Cardiac fibroblast (primary cell): ENCODE results near the gene PPP1R37.

Experiments
- DNase-seq, 2 donors: peaks; one replicate each; pipeline versions ENCODE4 v3.0.0 to v3.0.0-alpha.2; 2010; ENCODE audit warnings: low read depth in 2 of 2
- H3K4me3 ChIP-seq, 2 donors: replicated peaks in 1 of 2; 1 replicate in 1 of 2; 2 replicates in 1 of 2; pipeline ENCODE4 v1.5.1; 2011; ENCODE audit warnings: low read depth in 2 of 2, low read length in 2 of 2, mild to moderate bottlenecking in 2 of 2, moderate library complexity in 1 of 2
- TF ChIP-seq, protein P1 (sequence below): IDR thresholded peaks from one replicate; pipeline ENCODE4 v1.5.1; 2011; ENCODE audit warnings: low read depth, mild to moderate bottlenecking, low read length, inconsistent platforms

PPP1R37 gene

DNA sequence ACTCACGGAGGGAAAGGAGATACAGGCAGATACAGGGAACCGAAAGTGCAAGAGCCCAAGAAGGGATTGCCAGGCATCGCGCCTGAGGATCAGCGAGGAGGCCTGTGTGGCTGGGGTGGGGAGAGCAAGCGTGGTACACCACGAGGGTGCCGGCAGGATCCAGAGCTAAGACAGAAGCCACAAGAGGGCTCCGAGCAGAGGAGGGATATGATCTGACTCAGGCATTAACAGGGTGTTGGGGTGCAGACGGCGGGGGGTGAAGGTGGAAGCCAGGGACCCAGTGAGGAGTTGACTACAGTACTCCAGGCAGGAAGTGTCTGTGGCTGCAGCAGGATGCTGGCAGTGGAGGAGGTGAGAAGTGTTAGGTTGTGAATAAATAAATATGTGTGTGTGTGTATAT lies 5.4 kb upstream of the PPP1R37 start:
- TF ChIP-seq, protein P1, sequence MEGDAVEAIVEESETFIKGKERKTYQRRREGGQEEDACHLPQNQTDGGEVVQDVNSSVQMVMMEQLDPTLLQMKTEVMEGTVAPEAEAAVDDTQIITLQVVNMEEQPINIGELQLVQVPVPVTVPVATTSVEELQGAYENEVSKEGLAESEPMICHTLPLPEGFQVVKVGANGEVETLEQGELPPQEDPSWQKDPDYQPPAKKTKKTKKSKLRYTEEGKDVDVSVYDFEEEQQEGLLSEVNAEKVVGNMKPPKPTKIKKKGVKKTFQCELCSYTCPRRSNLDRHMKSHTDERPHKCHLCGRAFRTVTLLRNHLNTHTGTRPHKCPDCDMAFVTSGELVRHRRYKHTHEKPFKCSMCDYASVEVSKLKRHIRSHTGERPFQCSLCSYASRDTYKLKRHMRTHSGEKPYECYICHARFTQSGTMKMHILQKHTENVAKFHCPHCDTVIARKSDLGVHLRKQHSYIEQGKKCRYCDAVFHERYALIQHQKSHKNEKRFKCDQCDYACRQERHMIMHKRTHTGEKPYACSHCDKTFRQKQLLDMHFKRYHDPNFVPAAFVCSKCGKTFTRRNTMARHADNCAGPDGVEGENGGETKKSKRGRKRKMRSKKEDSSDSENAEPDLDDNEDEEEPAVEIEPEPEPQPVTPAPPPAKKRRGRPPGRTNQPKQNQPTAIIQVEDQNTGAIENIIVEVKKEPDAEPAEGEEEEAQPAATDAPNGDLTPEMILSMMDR, result no peak
- no peak overlapping the region for H3K4me3 ChIP-seq
- DNase-seq, result no peak

DNA sequence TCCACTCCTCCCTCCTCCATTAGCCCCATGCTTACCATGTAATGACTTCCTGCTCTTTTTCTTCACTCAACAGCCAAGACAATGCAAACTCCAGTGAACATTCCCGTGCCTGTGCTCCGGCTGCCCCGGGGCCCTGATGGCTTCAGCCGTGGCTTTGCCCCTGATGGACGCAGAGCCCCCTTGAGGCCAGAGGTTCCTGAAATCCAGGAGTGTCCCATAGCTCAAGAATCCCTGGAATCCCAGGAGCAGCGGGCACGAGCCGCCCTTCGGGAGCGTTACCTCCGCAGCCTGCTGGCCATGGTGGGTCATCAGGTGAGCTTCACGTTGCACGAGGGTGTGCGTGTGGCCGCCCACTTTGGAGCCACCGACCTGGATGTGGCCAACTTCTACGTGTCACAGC lies 2.9 kb upstream of the PPP1R37 start:
- TF ChIP-seq, protein P1, result no peak
- no peak overlapping the region for H3K4me3 ChIP-seq
- DNase-seq, result no peak

DNA sequence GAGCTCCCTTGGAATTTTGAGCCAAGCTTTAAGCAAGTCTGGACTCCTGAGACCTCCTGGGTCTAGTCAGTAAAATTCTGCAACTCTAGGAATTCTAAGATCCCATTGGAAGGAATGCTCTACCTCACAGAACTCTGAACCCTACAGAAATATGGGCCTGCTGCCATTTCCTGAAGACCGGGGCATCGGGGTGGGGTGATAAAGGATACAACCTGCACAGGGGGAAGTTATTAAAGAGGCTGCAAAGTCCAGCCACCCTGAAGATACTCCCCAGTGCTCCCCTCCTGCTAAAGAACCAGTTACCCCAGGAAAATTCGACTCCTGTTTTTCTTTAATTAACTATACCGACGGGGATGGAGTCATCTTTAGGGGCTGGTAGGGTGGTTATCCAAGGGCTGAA lies 2.4 kb upstream of the PPP1R37 start:
- peak overlapping the region; percentile 41 to 48 for H3K4me3 ChIP-seq
- no peak for DNase-seq
- TF ChIP-seq, protein P1, result no peak

DNA sequence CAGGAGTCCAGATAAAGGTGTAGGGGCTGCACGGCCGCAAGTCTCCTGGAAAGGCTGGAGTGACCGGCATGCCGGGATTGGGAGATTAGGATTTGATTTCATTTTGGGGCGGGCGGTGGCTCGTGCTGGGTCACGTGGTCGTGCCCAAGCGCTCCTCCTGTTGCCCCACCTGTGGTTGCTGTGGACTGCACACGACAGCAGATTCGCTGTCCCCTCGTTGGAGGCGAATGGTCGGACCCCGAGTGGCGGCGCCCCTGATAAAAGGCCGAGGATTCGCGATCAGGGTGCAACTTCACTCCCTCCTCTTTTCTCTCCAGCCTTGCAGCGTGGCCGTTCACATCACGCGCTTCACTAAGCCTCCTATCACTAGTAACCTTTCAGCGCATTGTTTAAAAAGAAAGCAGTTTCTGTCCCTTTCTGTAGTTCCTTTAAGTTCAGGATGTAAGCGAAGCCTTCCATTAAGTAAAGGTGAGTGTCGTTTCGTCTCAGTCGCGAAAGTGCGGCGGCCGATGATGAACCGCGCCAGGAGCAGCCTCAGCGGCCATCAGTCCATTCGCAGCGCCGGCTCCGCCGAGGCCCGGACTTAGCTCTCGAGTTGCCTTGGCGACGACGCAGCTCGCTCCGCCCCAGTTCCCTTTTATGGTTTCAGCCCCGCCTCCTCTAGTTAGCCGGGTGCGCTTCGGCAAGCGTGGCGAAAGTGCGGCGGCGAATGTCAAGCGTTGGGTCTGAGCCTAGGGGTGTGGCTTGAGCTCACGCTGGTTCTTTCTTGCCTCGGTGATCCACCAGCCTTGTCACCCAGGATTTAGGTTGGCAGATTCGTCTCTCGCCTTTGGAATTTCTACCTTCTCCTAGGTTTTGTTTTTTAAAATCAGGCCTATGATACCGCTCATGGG lies 1.7 kb upstream of the PPP1R37 start:
- peak; percentile 100 for DNase-seq
- peak overlapping the region; percentile 95 for H3K4me3 ChIP-seq
- TF ChIP-seq, protein P1, result no peak

DNA sequence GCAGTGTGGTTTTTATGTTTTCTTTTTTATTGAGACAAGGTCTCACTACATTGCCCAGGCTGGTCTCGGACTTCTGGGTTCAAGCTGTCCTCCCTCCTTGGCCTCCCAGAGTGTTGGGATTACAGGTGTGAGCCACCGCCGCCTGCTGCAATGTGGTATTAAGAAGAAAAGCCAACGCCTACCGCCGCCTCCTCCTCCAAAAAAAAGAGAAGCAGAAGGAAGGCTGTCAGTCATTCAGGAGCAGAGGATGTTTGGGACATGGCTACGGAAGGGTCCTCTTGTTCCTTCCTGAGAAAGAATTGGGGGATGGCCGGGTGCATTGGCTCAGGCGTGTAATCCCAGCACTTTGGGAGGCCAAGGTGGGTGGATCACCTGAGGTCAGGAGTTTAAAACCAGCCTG lies 1.2 kb downstream of the PPP1R37 start:
- DNase-seq, result no peak
- peak overlapping the region; percentile 95 for H3K4me3 ChIP-seq
- TF ChIP-seq, protein P1, result no peak

DNA sequence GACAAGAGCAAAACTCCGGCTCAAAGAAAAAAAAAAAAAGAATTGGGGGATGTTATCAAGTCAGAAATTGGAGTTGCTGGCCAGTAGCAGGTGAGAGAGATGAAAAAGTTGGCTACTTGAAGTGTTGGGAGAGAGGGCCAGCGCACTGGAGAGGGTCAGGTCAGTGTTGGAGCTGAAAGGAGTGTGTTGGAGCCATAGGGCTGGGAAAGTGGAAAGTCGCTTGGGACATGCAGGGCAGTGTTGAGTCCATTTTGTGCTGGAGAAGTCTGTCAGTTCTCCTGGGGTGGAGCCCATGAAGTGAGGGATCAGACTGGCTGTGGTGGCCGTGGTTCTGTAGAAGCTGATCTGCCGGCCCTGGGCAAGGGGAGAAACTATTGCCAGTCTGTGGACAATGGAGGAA lies 1.7 kb downstream of the PPP1R37 start:
- no peak overlapping the region for H3K4me3 ChIP-seq
- TF ChIP-seq, protein P1, result no peak
- no peak for DNase-seq
